Activated T-helper 1 cell treated with anti-CD3 and anti-CD28 coated beads, Interleukin-2, amount 50 U/mL, for 16 hours (primary cell): ENCODE results near the gene EIF4E2.
A peak's percentile ranks its signal among the peaks of the same experiment; 100 is the strongest.
"Not testable (repeated sequence)": the region's sequence is repeated elsewhere in the genome, so short reads cannot be mapped to it uniquely, and the experiment has no call there.

ENCODE experiments used
- DNase-seq, 2 donors: peaks; one replicate each; pipeline ENCODE4 v3.0.0-alpha.2; 2020; ENCODE audit warnings: low read depth in 1 of 2, low spot score in 1 of 2

EIF4E2 gene

DNA sequence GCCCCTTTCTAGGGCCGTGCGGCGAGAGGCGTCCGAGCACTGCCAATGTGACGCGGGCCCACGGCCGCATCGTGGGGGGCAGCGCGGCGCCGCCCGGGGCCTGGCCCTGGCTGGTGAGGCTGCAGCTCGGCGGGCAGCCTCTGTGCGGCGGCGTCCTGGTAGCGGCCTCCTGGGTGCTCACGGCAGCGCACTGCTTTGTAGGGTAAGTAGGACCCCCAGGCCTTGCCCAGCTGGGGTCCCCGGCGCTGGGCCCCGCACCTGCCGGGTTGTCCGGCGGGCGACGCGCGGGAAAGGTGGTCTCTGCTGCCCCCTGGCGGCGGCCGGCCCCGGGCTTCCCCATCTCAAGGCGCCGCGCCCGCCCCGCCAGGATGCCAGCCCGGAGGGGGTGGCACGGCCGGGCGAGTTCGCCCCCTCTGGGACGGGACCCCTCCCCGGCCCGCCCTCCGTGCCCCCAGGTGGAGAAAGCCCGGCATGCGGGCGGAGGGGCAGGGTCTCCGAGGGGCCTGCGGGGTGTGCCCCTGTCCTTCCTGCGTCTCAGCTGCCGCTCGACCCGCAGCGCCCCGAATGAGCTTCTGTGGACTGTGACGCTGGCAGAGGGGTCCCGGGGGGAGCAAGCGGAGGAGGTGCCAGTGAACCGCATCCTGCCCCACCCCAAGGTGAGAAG lies 28.4 kb upstream of the EIF4E2 start:
- DNase-seq: peak; percentile 53 to 61

DNA sequence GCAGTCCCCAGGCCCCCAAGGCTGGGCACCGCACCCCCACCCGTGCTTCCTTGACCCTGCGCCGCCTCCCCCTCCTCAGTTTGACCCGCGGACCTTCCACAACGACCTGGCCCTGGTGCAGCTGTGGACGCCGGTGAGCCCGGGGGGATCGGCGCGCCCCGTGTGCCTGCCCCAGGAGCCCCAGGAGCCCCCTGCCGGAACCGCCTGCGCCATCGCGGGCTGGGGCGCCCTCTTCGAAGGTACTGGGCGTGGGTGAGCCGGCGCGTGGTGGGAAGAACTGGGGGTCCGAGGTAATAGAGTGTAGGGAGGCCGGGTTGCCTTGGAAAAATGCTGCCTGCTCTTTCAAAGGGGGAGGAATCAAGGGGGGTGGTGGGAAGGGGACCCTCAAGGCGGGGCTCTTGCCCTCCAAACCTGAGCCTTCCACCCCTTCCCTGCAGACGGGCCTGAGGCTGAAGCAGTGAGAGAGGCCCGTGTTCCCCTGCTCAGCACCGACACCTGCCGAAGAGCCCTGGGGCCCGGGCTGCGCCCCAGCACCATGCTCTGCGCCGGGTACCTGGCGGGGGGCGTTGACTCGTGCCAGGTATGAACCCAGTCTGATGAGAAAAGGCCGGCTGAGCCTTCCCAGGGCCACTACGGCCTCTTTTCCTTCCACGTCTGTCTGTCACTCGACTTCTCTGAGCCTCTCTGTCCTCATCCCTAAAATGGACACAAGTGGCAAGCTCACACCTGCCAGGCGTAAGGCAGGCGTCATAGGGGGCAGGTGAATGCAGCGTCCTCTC lies 27.7 kb upstream of the EIF4E2 start:
- DNase-seq: no peak

DNA sequence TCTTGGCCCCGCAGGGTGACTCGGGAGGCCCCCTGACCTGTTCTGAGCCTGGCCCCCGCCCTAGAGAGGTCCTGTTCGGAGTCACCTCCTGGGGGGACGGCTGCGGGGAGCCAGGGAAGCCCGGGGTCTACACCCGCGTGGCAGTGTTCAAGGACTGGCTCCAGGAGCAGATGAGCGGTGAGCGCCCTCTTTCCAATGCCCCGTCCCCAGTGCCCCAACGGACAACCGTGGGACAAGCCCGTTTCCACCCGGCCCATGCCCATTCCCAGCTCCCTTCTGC lies 27.1 kb upstream of the EIF4E2 start:
- DNase-seq: no peak

GRCh38 chr2:232523682-232524597 lies 26.5 kb upstream of the EIF4E2 start:
- no peak for DNase-seq

DNA sequence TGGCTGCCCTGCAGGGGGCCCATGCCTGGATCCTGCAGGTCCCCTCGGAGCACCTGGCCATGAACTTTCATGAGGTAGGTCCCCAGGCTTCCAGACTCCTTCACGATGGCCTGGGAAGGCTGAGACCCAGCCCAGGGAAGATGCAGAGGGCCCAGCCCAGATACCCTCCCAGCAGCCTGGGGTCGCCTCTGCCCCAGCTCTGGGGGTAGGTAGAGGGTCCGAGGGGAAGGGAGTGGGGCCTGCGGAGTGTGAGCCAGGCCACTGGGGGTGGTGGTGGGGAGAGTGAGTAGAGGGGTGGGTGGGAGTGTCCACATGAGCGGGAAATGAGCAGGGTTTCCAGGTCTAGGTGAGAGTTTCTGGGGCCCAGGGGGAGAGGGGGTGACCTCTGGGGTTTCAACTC lies 25.7 kb upstream of the EIF4E2 start:
- no peak for DNase-seq

- DNase-seq: no peak
These were observed 25.3 kb upstream of the EIF4E2 start for GRCh38 chr2:232525199-232525598.

DNA sequence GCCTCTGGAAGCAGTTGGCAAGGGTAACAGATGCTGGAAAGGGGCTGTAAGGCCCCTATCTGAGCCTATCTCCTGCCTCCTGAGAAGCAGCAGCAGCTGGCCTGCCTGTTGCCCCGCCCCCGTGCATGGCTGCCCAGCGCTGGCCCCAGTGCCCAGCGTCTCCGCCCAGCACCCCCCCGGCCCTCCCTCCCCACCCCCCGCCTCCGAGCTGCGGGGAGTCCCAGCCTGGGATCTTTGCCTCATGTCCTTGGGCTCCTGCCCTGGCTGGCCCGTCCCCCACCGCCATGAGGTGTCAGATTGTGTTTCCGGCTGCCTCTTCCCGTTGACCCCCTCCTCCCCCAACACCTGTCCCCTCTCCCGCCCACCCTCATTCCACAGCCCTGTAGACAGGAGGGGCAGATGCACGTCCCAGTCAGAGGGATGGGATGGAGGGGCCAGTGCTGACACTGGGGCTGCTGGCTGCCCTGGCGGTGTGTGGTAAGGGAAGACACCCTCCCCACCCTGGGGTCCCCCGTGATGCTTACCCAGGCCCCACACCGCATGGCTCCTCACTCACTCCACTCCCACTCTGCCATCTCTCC lies 24.6 kb upstream of the EIF4E2 start, which contains the start of gene CHRND:
CHRND (plus strand) TSS at position 370 of the 581 bp plus-strand sequence; CDS start at position 426, 56 bp downstream.
- DNase-seq: no peak

DNA sequence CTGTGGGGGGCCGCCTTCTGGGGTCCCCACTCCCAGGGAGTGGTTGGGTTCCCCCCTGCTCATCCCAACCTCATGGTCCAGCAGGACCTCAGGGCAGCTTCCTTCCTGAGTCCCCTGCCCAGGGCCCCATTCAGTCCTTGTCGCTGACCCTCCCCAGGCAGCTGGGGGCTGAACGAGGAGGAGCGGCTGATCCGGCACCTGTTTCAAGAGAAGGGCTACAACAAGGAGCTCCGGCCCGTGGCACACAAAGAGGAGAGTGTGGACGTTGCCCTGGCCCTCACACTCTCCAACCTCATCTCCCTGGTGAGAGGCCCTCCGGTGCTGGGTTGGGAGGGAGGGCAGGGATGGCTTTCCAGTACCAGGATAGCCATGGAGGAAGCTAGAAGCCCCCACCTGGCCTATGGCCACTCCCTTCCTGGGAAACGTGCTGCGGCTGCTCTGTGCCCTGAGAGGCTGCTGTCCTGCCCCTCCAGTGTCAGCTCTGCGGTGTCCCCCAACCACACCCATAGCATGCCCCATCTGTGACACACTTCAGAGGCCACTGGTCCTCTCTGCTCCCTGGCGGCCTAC lies 24.0 kb upstream of the EIF4E2 start:
- no peak for DNase-seq

DNA sequence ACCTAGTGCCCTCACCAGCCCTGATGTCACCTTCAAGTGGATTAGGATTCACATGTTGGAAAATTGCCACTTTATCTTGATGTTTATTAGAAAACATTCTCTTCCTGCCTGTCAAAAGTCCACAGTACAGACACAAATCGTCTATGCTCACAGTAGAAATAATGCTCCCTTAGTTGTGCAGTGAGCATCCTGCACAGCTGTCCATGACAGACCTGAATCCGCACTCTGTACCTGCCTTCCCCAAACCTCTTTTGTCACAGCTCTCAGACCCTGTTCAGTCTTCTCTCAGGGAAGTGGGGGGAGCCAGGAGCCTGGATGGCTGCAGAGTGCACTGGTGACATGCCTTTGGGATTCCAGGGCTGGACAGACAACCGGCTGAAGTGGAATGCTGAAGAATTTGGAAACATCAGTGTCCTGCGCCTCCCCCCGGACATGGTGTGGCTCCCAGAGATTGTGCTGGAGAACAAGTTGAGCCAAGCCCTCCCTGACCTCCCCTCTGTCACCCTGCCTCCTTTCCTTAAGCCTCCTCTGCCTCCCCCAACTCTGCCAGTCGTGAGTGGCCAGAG lies 22.5 kb upstream of the EIF4E2 start:
- no peak for DNase-seq

DNA sequence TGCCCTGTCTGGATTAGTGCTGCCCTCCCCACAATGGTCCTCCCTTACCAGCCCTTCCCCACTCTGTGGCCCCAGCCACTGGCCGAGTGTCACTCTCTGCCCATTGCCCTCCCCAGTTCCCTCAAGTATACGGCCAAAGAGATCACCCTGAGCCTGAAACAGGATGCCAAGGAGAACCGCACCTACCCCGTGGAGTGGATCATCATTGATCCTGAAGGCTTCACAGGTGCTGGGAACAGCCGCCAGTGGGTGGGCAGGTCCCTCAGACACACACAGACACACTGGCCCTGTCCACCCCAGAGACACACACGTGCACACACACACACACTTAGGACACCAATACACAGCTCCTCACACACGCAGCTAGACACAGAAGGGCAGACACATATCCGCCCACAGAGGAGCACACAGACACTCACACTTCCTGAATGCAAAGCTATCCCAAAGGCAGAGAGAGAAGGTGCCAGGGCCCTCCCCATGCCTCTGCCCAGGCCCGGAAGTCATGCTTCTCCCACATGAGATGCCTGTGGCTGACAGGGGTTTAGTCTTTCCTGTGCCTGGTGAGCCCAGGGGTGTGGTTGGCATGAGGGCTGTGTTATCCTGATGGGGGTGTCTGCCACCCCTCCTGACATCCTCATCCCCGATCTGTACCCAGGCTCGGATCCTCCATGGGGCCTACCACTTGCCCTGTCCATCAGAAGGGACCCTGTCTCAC lies 21.6 kb upstream of the EIF4E2 start:
- DNase-seq: no peak

- no peak for DNase-seq
These were observed 20.5 kb upstream of the EIF4E2 start for GRCh38 chr2:232529806-232530547.

GRCh38 chr2:232530626-232531260 lies 19.7 kb upstream of the EIF4E2 start:
- no peak for DNase-seq

DNA sequence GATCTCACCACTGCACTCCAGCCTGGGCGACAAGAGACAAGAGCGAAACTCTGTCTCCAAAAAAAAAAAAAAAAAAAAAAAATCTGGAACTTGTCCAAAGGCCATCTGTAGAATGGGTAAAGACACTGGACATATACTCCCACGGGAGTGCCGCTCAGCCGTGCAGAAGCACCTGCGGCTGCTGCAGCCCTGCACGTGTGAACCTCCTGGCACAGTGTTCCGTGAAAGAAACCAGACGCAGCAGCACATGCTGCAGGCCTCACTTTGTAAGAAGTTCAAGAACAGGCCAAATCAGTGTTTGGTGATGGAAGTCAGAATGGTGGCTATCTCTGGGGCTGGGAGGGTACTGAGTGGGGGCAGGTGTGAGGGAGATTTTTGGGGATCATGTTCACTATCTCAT lies 18.1 kb upstream of the EIF4E2 start:
- no peak for DNase-seq

DNA sequence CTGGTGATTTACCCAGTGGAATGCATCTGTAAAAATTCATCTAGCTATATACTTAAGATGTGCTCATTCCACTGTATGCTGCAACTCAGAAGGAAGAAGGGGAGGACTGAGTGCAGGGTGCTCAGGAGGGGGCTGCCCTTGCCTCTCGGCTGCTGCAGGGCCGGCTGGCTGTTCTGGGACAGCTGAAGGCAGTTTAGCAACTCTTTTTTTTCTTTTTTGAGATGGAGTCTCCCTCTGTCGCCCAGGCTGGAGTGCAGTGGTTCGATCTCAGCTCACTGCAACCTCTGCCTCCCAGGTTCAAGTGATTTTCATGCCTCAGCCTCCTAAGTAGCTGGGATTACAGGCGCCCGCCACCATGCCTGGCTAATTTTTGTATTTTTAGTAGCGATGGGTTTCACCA lies 17.7 kb upstream of the EIF4E2 start:
- DNase-seq: not testable (repeated sequence)

DNA sequence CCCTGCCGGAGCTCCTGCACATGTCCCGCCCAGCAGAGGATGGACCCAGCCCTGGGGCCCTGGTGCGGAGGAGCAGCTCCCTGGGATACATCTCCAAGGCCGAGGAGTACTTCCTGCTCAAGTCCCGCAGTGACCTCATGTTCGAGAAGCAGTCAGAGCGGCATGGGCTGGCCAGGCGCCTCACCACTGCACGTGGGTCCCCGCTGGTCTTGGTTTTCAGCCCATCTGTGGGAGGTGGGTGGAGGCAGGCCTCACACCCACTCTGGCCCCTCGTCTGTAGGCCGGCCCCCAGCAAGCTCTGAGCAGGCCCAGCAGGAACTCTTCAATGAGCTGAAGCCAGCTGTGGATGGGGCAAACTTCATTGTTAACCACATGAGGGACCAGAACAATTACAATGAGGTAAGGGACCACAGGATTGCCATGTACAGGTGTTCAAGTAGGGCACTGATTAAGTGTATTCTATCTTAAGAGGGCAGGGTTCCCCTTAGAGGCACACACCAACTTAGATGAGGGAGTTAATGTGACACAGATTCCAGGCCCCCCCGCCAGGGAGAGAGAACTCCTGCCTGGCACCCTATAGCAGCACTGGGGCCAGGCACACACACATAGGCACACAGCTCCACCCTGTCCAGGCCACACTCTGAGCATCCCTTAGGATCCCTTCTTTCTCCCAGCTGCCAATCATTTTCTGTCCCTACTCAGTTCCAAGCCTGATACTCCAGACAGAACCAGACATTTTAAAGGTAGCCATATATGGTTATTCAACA lies 16.4 kb upstream of the EIF4E2 start:
- DNase-seq: no peak

DNA sequence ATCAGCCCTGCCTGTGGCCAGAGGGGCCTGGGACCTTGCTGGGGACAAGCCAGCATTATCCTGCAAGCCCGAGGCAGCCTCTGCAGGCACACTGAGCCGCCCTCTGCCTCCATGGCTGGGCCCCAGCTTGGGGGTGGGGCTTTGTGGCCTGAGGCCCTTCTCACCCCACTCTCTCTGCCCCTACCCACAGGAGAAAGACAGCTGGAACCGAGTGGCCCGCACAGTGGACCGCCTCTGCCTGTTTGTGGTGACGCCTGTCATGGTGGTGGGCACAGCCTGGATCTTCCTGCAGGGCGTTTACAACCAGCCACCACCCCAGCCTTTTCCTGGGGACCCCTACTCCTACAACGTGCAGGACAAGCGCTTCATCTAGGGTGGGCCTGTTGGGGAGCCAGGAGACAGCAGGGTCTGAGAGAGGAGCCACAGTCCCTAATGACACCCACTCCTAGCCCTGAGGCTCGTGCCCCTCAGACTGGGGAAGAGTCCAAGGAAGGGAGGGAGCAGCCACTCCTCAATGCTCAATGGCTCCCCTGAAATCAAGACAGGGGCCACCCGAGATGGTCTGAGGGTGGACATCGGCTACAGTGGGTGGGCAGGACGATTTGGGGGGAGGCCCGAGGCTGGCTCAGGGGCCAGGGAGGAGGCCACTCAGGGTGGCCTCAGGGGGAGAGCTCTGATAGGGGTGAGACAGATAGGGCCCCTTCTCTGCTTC lies 15.4 kb upstream of the EIF4E2 start:
- DNase-seq: no peak

GRCh38 chr2:232535761-232536530 lies 14.5 kb upstream of the EIF4E2 start:
- DNase-seq: no peak
